ENCODE data around the gene FAM118A.
A peak's percentile ranks its signal among the peaks of the same experiment; 100 is the strongest.
"Not testable (repeated sequence)": the region's sequence is repeated elsewhere in the genome, so short reads cannot be mapped to it uniquely, and the experiment has no call there.

FAM118A gene

GRCh38 chr22:45286854-45287551, 22.7 kb upstream of the FAM118A start:
- no peak for DNase-seq (ENCODE audit: extremely low read depth, low read depth)
- TF ChIP-seq, protein P1, sequence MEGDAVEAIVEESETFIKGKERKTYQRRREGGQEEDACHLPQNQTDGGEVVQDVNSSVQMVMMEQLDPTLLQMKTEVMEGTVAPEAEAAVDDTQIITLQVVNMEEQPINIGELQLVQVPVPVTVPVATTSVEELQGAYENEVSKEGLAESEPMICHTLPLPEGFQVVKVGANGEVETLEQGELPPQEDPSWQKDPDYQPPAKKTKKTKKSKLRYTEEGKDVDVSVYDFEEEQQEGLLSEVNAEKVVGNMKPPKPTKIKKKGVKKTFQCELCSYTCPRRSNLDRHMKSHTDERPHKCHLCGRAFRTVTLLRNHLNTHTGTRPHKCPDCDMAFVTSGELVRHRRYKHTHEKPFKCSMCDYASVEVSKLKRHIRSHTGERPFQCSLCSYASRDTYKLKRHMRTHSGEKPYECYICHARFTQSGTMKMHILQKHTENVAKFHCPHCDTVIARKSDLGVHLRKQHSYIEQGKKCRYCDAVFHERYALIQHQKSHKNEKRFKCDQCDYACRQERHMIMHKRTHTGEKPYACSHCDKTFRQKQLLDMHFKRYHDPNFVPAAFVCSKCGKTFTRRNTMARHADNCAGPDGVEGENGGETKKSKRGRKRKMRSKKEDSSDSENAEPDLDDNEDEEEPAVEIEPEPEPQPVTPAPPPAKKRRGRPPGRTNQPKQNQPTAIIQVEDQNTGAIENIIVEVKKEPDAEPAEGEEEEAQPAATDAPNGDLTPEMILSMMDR (IDR thresholded peaks at IDR 0.05; ENCODE audit: low read depth, low read length), result no peak

DNA sequence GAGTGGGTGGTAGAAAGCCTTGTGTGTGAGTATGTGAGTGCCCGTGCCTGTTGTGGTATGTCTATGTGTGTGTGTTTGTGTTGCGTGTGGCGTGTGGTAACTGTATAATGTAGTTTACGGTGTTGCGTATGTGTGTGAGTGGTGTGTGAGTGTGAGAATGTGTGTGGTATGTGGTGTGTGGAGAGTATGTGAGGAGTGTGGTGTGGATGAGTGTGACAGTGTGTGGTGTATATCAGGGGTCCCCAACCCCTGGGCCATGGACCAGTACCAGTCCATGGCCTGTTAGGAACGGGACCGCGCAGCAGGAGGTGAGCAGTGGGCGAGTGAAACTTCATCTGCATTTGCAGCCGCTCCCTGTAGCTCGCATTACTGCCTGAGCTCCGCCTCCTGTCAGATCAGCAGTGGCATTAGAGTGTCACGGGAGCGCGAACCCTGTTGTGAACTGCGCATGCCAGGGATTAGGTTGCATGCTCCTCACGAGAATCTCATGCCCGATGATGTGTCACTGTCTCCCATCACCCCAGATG, 19.3 kb upstream of the FAM118A start:
- peak; percentile 24 for DNase-seq (ENCODE audit: extremely low read depth, low read depth)
- TF ChIP-seq, protein P1 (IDR thresholded peaks at IDR 0.05; ENCODE audit: low read depth, low read length), result no peak

DNA sequence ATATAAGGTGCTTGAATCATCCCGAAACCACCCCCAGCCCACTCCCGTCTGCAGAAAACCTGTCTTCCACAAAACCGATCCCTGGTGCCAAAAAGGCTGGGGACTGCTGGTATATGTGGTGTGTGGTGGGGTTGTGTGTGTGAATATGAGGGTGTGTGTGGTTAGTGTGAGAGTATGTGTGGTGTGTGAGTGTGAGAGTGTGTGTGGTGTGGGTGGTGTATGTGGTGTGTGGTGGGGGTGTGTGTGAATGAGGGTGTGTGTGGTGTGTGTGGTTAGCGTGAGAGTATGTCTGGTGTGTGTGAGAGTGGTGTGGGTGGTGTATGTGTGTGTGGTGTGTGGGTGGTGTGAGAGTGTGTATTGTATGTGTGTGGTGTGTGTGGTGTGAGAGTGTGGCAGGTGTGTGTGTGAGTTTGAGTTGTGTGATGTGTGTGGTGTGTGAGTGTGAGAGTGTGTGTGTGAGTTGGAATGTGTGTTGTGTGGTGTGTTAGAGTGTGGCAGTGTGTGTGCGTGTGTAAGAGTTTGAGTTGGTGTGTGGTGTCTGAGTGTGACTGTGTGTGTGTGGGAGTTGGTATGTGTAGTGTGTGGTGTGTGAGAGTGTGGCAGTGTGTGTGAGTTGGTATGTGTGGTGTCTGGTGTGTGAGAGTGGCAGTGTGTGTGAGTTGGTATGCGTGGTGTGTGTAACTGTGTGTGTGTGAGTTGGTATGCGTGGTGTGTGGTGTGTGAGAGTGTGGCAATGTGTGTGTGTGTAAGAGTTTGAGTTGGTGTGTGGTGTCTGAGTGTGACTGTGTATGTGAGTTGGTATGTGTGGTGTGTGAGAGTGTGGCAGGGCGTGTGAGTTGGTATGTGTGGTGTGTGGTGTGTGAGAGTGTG, 18.4 kb upstream of the FAM118A start:
- no peak for DNase-seq (ENCODE audit: extremely low read depth, low read depth)
- TF ChIP-seq, protein P1 (IDR thresholded peaks at IDR 0.05; ENCODE audit: low read depth, low read length), result no peak

DNA sequence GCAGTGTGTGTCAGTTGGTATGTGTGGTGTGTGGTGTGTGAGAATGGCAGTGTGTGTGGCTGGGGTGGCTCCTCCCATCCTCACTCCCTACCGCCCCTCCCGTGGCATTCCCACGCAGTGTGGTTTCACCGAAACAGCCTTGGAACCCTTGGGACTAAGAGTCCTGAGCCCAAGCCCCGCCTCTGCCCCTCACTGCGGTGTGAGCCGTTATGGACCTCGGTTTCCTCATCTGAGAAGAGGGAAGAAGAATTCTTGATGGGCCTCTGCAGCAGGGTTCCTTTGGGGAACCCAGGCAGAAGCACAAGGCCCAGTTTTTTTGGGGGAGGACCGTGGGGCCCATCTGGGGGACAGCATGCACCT, 17.8 kb upstream of the FAM118A start:
- no peak for DNase-seq (ENCODE audit: extremely low read depth, low read depth)
- TF ChIP-seq, protein P1 (IDR thresholded peaks at IDR 0.05; ENCODE audit: low read depth, low read length), result no peak

DNA sequence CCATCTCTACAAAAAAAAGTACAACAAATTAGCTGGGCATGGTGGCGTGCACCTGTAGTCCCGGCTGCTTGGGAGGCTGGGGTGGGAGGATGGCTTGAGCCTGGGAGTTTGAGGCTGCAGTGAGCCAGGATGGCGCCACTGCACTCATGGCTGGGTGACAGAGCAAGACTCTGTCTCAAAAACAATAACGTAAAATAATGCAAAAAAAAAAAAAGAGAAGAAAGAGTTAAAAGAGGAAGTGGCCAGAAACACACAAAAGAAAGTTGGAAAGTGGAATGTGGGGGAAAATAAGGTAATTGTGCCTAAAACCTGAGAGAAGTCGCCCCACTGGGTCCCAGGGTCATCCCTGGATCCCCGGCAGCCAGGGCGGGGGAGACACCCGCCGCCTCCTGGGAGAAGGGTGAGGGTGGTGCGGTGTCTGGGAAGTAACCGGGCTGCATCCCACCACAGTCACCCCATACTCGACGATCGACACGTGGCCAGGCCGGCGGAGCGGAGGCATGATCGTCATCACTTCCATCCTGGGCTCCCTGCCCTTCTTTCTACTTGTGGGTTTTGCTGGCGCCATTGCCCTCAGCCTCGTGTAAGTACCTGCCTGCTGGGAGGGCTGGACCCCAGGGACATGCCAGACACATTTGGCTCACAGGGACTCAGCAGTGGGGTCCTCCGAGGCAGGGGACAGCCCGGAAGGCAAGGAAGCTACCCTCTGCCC, 16.8 kb upstream of the FAM118A start:
- no peak for DNase-seq (ENCODE audit: extremely low read depth, low read depth)
- TF ChIP-seq, protein P1 (IDR thresholded peaks at IDR 0.05; ENCODE audit: low read depth, low read length), result no peak

DNA sequence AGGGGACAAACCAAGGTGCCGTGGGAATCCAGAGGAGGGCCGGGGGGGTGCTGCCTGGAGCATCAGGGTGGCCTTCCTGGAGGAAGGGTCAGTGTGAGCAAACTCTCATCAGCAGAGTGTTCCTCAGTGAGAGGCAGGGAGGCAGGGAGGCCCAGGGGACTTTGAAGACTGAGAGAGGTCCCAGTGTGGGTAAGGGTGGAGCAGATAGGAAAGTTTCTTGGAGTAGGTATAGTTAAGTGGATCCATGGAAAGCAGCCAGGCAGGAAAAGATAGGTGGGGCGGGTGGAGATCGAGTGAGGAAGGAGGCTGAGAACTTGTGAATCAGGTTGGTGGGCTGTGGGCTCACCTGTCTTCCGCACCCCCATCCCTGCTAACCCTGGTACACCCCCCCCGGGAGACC, 15.7 kb upstream of the FAM118A start:
- TF ChIP-seq, protein P1 (IDR thresholded peaks at IDR 0.05; ENCODE audit: low read depth, low read length), result no peak
- no peak for DNase-seq (ENCODE audit: extremely low read depth, low read depth)

GRCh38 chr22:45295004-45295403, 14.7 kb upstream of the FAM118A start:
- not testable (repeated sequence) for DNase-seq (ENCODE audit: extremely low read depth, low read depth)
